ENCODE data around the gene HBE1. TPM values are rescaled to one million over a fixed set of nuclear protein-coding genes. Genes with fewer than 3 reads are reported as not detected.

Gene HBE1
- total and polyA plus RNA-seq, 2 donors (not counting 1 experiment from before 2014, with no cell fraction given): not detected

DNA sequence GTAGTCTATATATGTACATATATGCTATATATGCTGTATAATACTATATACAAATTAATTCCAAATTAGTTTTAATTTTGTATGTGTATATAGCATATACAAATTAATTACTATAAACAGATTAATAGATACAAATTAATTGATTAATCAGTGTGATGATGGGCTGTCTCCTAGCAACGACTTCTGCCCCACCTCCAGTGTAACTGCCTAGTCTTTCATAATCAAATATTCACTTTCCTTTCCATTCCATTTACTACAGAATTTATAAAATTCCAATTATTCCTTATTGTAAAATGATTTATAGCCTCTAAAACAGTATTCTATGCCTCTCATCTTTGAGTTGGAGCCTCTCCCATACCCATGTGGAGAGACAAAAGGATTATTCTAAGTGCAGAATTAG lies 36.4 kb downstream of the HBE1 start:
- no peaks in the 10 kb centered on the region for H3K27me3 ChIP-seq (replicated peaks in 1 of 4; ENCODE audit: control extremely low read depth in 1 of 4, control insufficient read depth in 3 of 4, insufficient read depth in 4 of 4, low read length in 3 of 4)
- Mint-ChIP-seq H3K4me1 (peaks cover 6% of the 10 kb centered on the region), H3K27me3 (peaks cover 6% of the 10 kb centered on the region), H3K4me3 (no peak overlapping the region), H3K9me3 (ENCODE audit: insufficient read depth) (no peaks in the 10 kb centered on the region), H3K27ac (no peak overlapping the region)
- TF ChIP-seq EZH2 (IDR thresholded peaks at IDR 0.05; ENCODE audit: borderline replicate concordance, insufficient read depth, low read depth, low read length, poor library complexity, severe bottlenecking): no peak
- TF ChIP-seq, protein P1, sequence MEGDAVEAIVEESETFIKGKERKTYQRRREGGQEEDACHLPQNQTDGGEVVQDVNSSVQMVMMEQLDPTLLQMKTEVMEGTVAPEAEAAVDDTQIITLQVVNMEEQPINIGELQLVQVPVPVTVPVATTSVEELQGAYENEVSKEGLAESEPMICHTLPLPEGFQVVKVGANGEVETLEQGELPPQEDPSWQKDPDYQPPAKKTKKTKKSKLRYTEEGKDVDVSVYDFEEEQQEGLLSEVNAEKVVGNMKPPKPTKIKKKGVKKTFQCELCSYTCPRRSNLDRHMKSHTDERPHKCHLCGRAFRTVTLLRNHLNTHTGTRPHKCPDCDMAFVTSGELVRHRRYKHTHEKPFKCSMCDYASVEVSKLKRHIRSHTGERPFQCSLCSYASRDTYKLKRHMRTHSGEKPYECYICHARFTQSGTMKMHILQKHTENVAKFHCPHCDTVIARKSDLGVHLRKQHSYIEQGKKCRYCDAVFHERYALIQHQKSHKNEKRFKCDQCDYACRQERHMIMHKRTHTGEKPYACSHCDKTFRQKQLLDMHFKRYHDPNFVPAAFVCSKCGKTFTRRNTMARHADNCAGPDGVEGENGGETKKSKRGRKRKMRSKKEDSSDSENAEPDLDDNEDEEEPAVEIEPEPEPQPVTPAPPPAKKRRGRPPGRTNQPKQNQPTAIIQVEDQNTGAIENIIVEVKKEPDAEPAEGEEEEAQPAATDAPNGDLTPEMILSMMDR (IDR thresholded peaks at IDR 0.05): no peak
- intact Hi-C loops (cut with micrococcal nuclease): no loop called here
- H3K27ac ChIP-seq (ENCODE audit: low read length in 2 of 2): no peak overlapping the region
- CTCF ChIA-PET: no interaction called here
- no peaks in the 10 kb centered on the region for H3K79me2 ChIP-seq (ENCODE audit: control insufficient read depth, insufficient read depth, low read length)
- DNase-seq (no peak), ATAC-seq (ENCODE audit: low read depth) (no peak)
- no CpG with 5 or more reads among the region's 1 CpG for WGBS (ENCODE audit: insufficient coverage)
- POLR2A ChIA-PET: no interaction called here
- no peak overlapping the region for H3K4me2 ChIP-seq (replicated peaks; ENCODE audit: low read depth, low read length, poor library complexity, severe bottlenecking)
- no peak overlapping the region for H2AFZ ChIP-seq (ENCODE audit: insufficient read depth, low read depth, low read length, poor library complexity, severe bottlenecking)
- no peak overlapping the region for H3K4me3 ChIP-seq (ENCODE audit: control extremely low read depth in 1 of 5, extremely low read depth in 1 of 5, insufficient read depth in 1 of 5, low read depth in 2 of 5, low read length in 4 of 5)
- no peak overlapping the region for H3K9ac ChIP-seq (ENCODE audit: low read length)
- H4K20me1 ChIP-seq (ENCODE audit: control insufficient read depth, insufficient read depth, low read length, poor library complexity, severe bottlenecking): no peaks in the 10 kb centered on the region
- no peaks in the 10 kb centered on the region for H3K4me1 ChIP-seq (ENCODE audit: control insufficient read depth in 2 of 2, insufficient read depth in 2 of 2, low read length in 2 of 2)
- H3K36me3 ChIP-seq (replicated peaks in 1 of 2; ENCODE audit: control extremely low read depth in 1 of 2, control insufficient read depth in 1 of 2, extremely low read depth in 1 of 2, insufficient read depth in 2 of 2, low read length in 1 of 2): no peaks in the 10 kb centered on the region
- no peaks in the 10 kb centered on the region for H3K9me3 ChIP-seq (ENCODE audit: control extremely low read depth in 1 of 3, control insufficient read depth in 2 of 3, insufficient read depth in 1 of 3, low read length in 2 of 3)

GRCh38 chr11:5232821-5233220 lies 36.9 kb downstream of the HBE1 start:
- ATAC-seq (ENCODE audit: low read depth) (no peak), DNase-seq (no peak)
- no peaks in the 10 kb centered on the region for H3K9me3 Mint-ChIP-seq (ENCODE audit: insufficient read depth)
- Histone ChIP-seq H3K27ac (ENCODE audit: low read length in 2 of 2) (no peak overlapping the region), H3K4me1 (ENCODE audit: control insufficient read depth in 2 of 2, insufficient read depth in 2 of 2, low read length in 2 of 2) (no peaks in the 10 kb centered on the region), H3K4me2 (replicated peaks; ENCODE audit: low read depth, low read length, poor library complexity, severe bottlenecking) (no peak overlapping the region), H4K20me1 (ENCODE audit: control insufficient read depth, insufficient read depth, low read length, poor library complexity, severe bottlenecking) (no peaks in the 10 kb centered on the region), H3K79me2 (ENCODE audit: control insufficient read depth, insufficient read depth, low read length) (no peaks in the 10 kb centered on the region), H3K9me3 (ENCODE audit: control extremely low read depth in 1 of 3, control insufficient read depth in 2 of 3, insufficient read depth in 1 of 3, low read length in 2 of 3) (no peaks in the 10 kb centered on the region), H3K4me3 (ENCODE audit: control extremely low read depth in 1 of 5, extremely low read depth in 1 of 5, insufficient read depth in 1 of 5, low read depth in 2 of 5, low read length in 4 of 5) (no peak overlapping the region), H2AFZ (ENCODE audit: insufficient read depth, low read depth, low read length, poor library complexity, severe bottlenecking) (no peak overlapping the region), H3K9ac (ENCODE audit: low read length) (no peak overlapping the region), H3K36me3 (replicated peaks in 1 of 2; ENCODE audit: control extremely low read depth in 1 of 2, control insufficient read depth in 1 of 2, extremely low read depth in 1 of 2, insufficient read depth in 2 of 2, low read length in 1 of 2) (no peaks in the 10 kb centered on the region), H3K27me3 (replicated peaks in 1 of 4; ENCODE audit: control extremely low read depth in 1 of 4, control insufficient read depth in 3 of 4, insufficient read depth in 4 of 4, low read length in 3 of 4) (no peaks in the 10 kb centered on the region)
- no peak overlapping the region for H3K4me3 Mint-ChIP-seq
- H3K4me1 Mint-ChIP-seq: peaks cover 6% of the 10 kb centered on the region
- CTCF ChIA-PET: no interaction called here
- intact Hi-C loops (cut with micrococcal nuclease): no loop called here
- POLR2A ChIA-PET: no interaction called here
- H3K27ac Mint-ChIP-seq: no peak overlapping the region
- no CpG with 5 or more reads among the region's 2 CpGs for WGBS (ENCODE audit: insufficient coverage)
- no peak for TF ChIP-seq EZH2 (IDR thresholded peaks at IDR 0.05; ENCODE audit: borderline replicate concordance, insufficient read depth, low read depth, low read length, poor library complexity, severe bottlenecking)
- TF ChIP-seq, protein P1 (IDR thresholded peaks at IDR 0.05): no peak
- H3K27me3 Mint-ChIP-seq: peaks cover 6% of the 10 kb centered on the region

Data from B cell (primary cell).